ENCODE data around the gene PIK3AP1.

- TF ChIP-seq CTCF (IDR thresholded peaks at IDR 0.05; ENCODE audit: insufficient read depth, low read depth, low read length) (no peak), EZH2 (IDR thresholded peaks at IDR 0.05; ENCODE audit: insufficient read depth, low read length) (no peak)
Measured at GRCh38 chr10:96637709-96638108, 82.6 kb downstream of the PIK3AP1 start.

All from astrocyte (in vitro differentiated cells and primary cell).